Effector memory CD8-positive, alpha-beta T cell (primary cell): ENCODE results near the gene BDH1.
A peak's percentile ranks its signal among the peaks of the same experiment; 100 is the strongest.
"Not testable (repeated sequence)": the region's sequence is repeated elsewhere in the genome, so short reads cannot be mapped to it uniquely, and the experiment has no call there.

Experiments
- ATAC-seq: fragments of 150-1000 bp; cut with Tn5 transposase; replicated peaks from 2 replicates; pipeline ENCODE4 v1.10.0; 2021; ENCODE audit warnings: mild to moderate bottlenecking, moderate library complexity
- DNase-seq, 3 experiments: peaks; one replicate each; pipeline ENCODE4 v3.0.0; 2021
- H3K27ac Mint-ChIP-seq, 2 donors: one replicate each; pipeline ENCODE4 v1.8.0; 2022; ENCODE audit warnings: mild to moderate bottlenecking in 2 of 2, mixed read lengths in 2 of 2, moderate library complexity in 2 of 2
- H3K27me3 Mint-ChIP-seq, 2 donors: one replicate each; pipeline ENCODE4 v1.8.0; 2022; ENCODE audit warnings: mixed read lengths in 2 of 2
- H3K36me3 Mint-ChIP-seq: one replicate; pipeline ENCODE4 v1.8.0; 2022; ENCODE audit warnings: mild to moderate bottlenecking, moderate library complexity, mixed read lengths; ENCODE audit not compliant: insufficient read depth
- H3K4me1 Mint-ChIP-seq, 2 donors: one replicate each; pipeline ENCODE4 v1.8.0; 2022; ENCODE audit warnings: low read depth in 2 of 2, mixed read lengths in 2 of 2
- H3K4me3 Mint-ChIP-seq, 2 donors: one replicate each; pipeline ENCODE4 v1.8.0; 2022; ENCODE audit warnings: mild to moderate bottlenecking in 2 of 2, mixed read lengths in 2 of 2, moderate library complexity in 2 of 2
- H3K9me3 Mint-ChIP-seq, 2 donors: one replicate each; pipeline ENCODE4 v1.8.0; 2022; ENCODE audit warnings: mixed read lengths in 2 of 2

Gene BDH1

DNA sequence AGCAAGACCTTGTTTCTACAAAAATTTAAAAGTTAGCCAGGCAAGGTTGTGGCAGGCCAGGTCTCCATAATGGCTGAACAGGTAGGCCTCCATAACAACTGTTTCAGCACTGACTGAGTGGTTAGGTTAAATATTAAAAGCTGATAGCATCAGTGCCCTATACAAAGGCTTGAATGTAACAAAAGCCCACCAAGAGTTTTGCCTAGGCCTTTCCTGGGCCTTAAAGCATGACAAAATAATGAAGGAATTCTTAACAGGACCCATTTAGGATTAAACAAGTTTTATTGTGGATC, 16.1 kb upstream of the BDH1 start:
- H3K9me3 Mint-ChIP-seq: not testable (repeated sequence)

DNA sequence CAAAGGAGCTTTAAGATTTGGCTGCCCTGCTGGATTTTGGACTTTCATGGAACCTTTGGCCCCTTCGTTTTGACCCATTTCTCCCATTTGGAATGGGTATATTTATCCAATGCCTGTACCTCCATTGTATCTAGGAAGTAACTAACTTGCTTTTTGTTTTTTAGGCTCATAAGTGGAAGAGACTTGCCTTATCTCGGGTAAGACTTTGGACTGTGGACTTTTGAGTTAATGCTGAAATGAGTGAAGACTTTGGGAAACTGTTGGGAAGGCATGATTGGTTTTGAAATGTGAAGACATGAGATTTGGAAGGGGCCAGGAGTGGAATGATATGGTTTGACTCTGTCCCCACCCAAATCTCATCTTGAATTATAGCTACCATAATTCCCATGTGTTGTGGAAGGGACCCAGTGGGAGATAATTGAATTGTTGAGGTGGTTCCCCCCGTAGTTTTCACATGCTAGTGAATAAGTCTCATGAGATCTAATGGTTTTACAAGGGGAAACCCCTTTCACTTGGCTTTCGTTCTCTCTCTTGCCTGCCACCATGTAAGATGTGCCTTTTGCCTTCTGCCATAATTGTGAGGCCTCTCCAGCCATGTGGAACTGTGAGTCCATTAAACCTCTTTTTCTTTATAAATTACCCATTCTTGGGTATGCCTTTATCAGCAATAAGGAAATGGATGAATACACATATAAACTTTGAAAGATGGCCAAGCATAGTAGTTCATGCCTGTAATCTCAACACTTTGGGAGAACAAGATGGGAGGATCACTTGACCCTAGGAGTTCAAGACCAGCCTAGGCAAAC, 15.5 kb upstream of the BDH1 start:
- H3K27ac Mint-ChIP-seq, H3K36me3 Mint-ChIP-seq, H3K4me3 Mint-ChIP-seq, H3K9me3 Mint-ChIP-seq, H3K4me1 Mint-ChIP-seq, ATAC-seq, DNase-seq: not testable (repeated sequence)
- peaks cover 13 to 49% of the 10 kb centered on the region in 2 donors for H3K27me3 Mint-ChIP-seq

More for the DNA sequence above, 16.1 kb upstream of the BDH1 start:
- H3K36me3 Mint-ChIP-seq, H3K4me3 Mint-ChIP-seq, ATAC-seq, H3K4me1 Mint-ChIP-seq, DNase-seq, H3K27ac Mint-ChIP-seq: not testable (repeated sequence)
- H3K27me3 Mint-ChIP-seq: peaks cover 13 to 53% of the 10 kb centered on the region in 2 donors

DNA sequence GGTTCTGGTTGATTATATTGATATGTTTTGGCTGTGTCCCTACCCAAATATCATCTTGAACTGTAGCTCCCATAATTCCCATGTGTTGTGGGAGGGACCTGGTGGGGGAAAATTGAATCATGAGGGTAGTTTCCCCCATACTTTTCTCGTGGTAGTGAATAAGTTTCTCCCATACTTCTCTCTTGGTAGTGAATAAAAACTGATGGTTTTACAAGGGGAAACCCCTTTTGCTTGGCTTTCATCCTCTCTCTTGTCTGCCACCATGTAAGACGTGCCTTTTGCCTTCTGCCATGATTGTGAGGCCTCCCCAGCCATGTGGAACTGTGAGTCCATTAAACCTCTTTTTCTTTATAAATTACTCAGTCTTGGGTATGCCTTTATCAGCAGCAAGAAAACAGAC, 13.7 kb upstream of the BDH1 start:
- not testable (repeated sequence) for H3K4me1 Mint-ChIP-seq, H3K9me3 Mint-ChIP-seq, H3K36me3 Mint-ChIP-seq, H3K4me3 Mint-ChIP-seq, ATAC-seq, H3K27ac Mint-ChIP-seq, DNase-seq
- H3K27me3 Mint-ChIP-seq: peaks cover 13 to 40% of the 10 kb centered on the region in 2 donors

DNA sequence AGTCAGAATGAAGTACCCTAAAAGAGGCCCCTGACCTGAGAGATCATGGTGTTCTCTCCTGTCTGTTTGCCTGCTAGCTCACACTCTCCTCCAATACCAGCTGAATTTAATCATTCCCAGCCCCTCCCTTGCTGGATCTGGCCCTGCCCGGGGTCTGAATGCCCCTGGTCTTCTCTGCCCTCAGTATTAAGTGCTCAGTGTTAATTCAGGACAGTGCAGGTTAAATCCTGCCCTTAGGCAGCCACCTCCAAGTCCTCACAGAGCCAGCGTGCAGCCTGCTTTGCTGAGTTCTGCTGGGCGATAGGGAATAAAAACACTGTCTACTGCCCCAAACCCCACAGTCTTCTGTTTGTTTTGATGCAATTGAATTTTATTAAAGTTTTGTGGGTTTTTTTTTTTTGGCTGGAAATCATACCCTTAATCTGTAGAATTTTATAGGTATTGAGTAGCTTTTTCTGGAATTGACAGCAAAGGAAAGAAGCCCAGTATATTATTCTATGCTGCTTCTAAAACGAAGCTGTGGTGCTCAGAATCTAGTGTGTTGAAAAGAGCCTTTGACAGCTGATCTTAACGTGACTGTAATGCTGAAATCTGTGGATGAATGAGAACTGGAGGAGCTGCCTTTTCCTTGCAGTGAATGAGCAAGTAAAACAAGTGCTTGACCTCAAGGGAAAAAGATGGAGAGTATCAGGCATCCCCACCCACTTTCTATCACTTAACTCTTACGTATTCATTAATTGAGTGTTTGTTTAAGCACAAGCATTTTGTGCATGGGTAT, 12.3 kb upstream of the BDH1 start:
- peaks cover 17 to 38% of the 10 kb centered on the region in 2 donors for H3K27me3 Mint-ChIP-seq
- ATAC-seq: no peak

DNA sequence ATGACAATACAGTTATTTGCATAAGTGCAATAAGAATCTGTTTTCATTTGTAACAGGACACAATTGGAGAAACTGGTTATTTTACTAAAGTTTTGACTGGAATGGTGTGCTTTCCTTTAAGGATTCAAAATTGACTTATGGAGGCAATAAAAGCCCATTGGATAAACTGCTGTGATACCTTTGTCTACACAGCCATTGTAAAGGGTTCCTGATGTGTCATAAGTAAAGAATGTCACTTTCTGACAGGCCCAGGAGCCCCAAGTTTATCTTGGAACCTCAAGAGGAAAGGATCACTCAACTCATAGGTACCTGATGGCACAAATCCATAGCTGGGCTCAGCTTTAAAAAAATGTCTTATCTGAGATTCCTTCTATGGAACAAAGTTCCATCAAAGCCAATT, 10.4 kb upstream of the BDH1 start:
- not testable (repeated sequence) for ATAC-seq, H3K4me3 Mint-ChIP-seq, H3K27ac Mint-ChIP-seq, H3K9me3 Mint-ChIP-seq, H3K36me3 Mint-ChIP-seq, DNase-seq, H3K4me1 Mint-ChIP-seq
- H3K27me3 Mint-ChIP-seq: peaks cover 31 to 54% of the 10 kb centered on the region in 2 donors

More for the DNA sequence above, 12.3 kb upstream of the BDH1 start:
- no peak overlapping the region for H3K4me3 Mint-ChIP-seq
- no peaks in the 10 kb centered on the region for H3K36me3 Mint-ChIP-seq
- DNase-seq: no peak
- H3K4me1 Mint-ChIP-seq: no peaks in the 10 kb centered on the region
- no peak overlapping the region for H3K27ac Mint-ChIP-seq
- peaks cover 0 to 2% of the 10 kb centered on the region in 2 donors for H3K9me3 Mint-ChIP-seq

DNA sequence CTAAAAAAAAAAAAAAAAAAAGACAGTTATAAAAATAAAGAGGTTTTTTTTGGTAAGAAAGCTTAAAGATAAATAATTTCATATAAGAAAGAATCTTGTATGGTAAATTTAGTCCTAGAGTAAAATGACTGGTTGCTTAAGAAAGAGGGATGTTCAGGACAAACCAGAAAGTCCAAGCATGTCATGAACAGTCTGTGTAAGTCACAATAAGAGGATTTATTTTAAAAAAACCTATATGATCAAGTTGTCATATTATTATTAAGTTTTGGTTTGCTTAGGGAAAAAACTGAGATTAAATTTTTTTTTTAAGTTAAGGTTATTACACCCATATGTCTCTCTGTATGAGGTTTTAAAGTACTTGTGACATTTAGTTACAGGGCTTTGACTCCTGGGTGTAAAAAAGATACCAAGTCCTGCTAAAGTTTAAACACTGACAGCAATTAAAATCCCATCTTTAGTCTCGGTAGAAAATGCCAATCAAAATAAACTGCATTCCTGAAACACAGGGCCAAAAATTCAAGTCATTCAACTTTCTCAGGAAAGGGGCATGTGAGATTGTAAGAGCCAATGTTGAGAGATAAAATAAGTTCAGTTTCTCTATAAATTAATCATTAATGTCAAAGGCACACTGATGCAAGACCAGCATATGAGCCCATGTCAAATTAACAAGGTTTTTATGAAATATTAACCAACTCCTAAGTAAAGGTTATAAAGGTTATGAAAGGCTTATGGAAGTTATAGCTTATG, 8.5 kb upstream of the BDH1 start:
- DNase-seq: no peak
- Mint-ChIP-seq H3K36me3 (no peaks in the 10 kb centered on the region), H3K4me1 (peaks cover 0 to 5% of the 10 kb centered on the region in 2 donors), H3K27ac (no peak overlapping the region), H3K4me3 (no peak overlapping the region), H3K27me3 (peaks cover 21 to 48% of the 10 kb centered on the region in 2 donors), H3K9me3 (no peaks in the 10 kb centered on the region)
- no peak for ATAC-seq

DNA sequence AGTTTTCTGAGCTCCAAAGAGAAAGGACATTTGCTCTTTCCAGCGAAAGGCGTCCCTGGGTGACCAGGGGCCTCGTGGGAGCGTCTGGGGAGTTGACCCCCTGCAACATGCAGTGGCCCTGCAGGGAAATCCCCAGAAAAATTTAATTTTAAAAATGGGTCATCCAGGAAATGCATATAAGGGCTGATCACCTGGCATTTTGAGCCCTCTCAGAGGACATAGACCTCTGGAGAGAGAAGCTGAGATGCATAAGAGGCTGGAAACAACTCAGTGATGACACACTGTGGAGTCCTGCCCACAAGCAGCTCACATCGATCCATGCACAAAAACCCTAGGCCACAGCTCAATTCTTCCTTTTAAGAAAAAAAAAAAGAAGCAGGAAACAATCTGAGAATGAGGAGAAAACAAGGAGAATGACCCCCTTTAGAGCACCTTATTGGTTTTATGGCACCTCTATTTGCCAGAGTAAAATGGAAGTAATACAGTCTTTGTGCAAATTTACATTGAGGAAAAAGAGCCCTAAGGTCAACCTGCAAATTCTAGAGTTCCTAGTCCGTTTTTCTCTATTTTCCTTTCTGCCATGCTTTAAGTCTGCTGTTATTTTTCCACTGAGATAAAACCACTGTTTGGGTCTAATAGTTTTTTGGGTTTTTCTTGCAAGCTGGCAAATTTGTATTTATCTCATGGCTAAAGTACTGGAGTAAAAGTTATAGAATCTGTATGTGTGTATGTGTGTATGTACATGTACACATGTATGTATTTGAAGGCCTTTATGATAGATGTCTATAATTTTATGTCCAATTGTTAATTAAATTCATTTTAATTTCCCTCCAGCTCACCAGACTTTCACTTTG, 6.9 kb upstream of the BDH1 start:
- Mint-ChIP-seq H3K4me3 (no peak overlapping the region), H3K27ac (no peak overlapping the region), H3K4me1 (peaks cover 0 to 5% of the 10 kb centered on the region in 2 donors), H3K9me3 (no peaks in the 10 kb centered on the region), H3K36me3 (no peaks in the 10 kb centered on the region), H3K27me3 (peaks cover 29 to 42% of the 10 kb centered on the region in 2 donors)
- ATAC-seq: no peak
- no peak for DNase-seq

DNA sequence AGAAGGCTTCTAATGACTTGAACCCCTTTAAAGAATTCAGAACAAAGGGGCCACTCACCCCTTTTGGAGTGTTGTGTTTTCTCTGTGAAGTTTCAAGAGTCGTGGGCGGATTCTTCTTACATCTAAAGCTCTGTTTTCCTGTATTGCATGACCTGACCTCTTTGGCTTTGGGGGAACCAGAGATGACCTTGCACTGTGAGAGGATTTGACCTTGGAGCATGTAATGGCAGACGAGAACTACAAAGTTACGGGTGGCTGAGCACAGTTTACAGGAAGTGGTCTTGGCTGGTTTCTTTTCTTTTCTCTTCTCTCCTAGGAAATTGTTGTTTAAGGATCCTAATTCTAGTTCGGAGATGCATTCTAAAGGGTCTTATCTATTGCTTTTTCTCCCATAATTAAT, 6.2 kb upstream of the BDH1 start:
- H3K4me1 Mint-ChIP-seq: peaks cover 0 to 5% of the 10 kb centered on the region in 2 donors
- no peak overlapping the region for H3K27ac Mint-ChIP-seq
- H3K4me3 Mint-ChIP-seq: no peak overlapping the region
- DNase-seq: no peak
- ATAC-seq: no peak
- peaks cover 29 to 37% of the 10 kb centered on the region in 2 donors for H3K27me3 Mint-ChIP-seq
- H3K9me3 Mint-ChIP-seq: no peaks in the 10 kb centered on the region
- no peaks in the 10 kb centered on the region for H3K36me3 Mint-ChIP-seq

DNA sequence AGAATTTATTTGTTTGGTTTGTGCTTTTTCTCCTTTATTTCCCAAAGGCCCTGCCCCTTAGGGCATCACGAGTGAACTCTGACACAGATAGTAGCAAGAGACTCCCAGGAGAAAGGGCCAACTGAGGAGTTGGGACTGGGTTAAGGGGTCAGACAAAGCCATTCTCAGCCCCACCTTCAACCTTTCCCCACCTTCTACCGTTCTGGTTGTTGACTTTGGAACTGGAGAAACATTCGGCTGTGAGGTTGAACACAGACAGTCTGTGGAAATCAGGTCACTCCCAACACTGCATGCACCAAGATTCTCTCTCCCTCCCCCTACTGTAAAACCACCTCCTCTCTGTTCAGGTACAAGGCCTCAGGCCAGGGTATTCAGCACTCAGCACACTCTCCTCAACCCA, 3.9 kb upstream of the BDH1 start:
- Mint-ChIP-seq H3K4me1 (peaks cover under 1 to 5% of the 10 kb centered on the region in 2 donors), H3K4me3 (no peak overlapping the region), H3K36me3 (peaks cover under 1% of the 10 kb centered on the region), H3K27ac (no peak overlapping the region), H3K9me3 (no peaks in the 10 kb centered on the region), H3K27me3 (peaks cover 29 to 37% of the 10 kb centered on the region in 2 donors)
- DNase-seq: no peak
- ATAC-seq: no peak

DNA sequence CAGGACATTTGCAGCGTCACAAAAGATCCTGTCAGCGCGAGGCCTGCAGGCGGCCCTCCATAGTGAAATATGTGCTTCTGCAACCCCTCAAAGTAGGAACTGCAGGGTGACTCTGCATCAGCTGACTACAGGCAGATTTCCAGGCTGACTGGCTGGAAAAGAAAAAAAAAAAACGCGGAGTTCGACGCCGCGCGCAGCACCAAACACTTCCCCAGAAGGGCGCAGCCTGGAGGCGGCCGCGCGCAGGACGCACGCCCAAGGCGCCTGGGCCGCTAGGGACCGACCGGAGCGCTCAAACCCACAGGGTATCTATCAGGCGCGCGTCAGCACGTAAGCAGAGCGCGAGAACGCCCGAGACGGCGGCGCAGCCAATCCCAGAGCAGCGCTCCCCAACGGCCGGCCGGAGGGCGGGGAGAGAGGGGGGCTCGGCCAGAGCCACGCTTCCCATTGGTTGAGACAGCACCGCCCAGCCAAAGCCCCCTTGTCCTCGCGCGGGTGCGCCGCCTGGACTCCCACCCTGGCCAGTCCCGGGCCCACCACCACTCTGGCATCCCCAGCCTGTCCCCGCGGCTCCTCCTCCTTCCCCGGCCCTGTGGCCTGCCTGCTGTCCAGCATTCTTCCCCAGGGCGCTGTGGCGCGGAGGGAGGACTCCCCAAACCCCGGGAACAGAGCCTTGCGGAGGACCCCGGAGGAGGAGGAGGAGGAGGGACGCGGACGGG, 1.0 kb downstream of the BDH1 start:
- ATAC-seq: peak; percentile 94
- Mint-ChIP-seq H3K9me3 (no peaks in the 10 kb centered on the region), H3K27ac (peak overlapping the region; percentile 54 to 83), H3K27me3 (peaks cover 10 to 12% of the 10 kb centered on the region in 2 donors), H3K4me1 (peaks cover 5 to 15% of the 10 kb centered on the region in 2 donors), H3K36me3 (peaks cover 6% of the 10 kb centered on the region), H3K4me3 (peak overlapping the region; percentile 85 to 87)
- DNase-seq: peak; percentile 84 to 89 (median 85)

DNA sequence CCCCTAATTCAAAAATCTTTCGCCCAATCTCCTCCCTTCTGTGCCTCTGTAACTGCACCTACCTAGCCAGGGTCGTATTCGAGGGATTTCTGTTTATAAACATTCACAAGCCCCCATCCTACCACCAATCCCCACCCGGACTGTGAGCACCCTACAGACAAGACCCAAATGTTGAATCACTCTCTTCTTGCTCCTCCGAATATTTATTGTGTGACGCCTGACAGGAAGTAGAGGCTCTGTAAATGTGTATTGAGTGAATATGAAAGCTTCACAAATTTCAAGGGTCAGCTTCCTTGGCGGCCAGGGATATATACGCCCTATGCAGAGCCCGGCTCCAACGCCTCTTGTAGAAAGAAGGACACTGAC, 1.6 kb downstream of the BDH1 start:
- H3K4me3 Mint-ChIP-seq: peak overlapping the region; percentile 85 to 87
- no peak for DNase-seq
- H3K36me3 Mint-ChIP-seq: peaks cover 6% of the 10 kb centered on the region
- H3K27ac Mint-ChIP-seq: peak overlapping the region; percentile 54 to 83
- ATAC-seq: no peak
- no peaks in the 10 kb centered on the region for H3K9me3 Mint-ChIP-seq
- H3K27me3 Mint-ChIP-seq: peaks cover 8 to 10% of the 10 kb centered on the region in 2 donors
- H3K4me1 Mint-ChIP-seq: peaks cover 5 to 15% of the 10 kb centered on the region in 2 donors

DNA sequence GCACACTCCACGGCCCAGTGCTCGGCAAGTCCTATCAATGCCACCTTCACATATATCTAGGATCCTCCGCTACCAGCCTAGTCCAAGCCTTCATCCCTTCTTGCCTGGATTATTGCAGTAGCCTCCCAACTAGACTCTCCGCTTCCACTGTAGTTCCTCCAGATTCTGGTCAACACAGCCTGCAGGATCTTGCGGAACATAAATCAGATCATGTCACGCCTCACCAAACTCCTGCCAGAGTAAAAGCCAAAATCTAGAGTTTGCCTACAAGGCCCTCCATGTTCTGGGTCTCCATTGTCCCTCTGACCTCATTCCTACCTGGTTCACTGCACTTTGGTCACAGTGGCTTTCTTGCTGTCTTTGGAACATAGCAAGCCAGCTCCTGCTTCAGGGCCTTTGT, 3.6 kb downstream of the BDH1 start:
- Mint-ChIP-seq H3K27me3 (no peaks in the 10 kb centered on the region), H3K9me3 (no peaks in the 10 kb centered on the region), H3K36me3 (peaks cover 6% of the 10 kb centered on the region), H3K27ac (no peak overlapping the region), H3K4me3 (no peak overlapping the region), H3K4me1 (peaks cover 5 to 15% of the 10 kb centered on the region in 2 donors)
- DNase-seq (no peak), ATAC-seq (no peak)
